Measurements from ENCODE around the gene TSHZ2.
"Not testable (repeated sequence)": the region's sequence is repeated elsewhere in the genome, so short reads cannot be mapped to it uniquely, and the experiment has no call there.

The TSHZ2 gene

GRCh38 chr20:53493311-53493857 is 521.2 kb downstream of the TSHZ2 start:
- no peak for DNase-seq

- no peak for DNase-seq
Observed at GRCh38 chr20:53494753-53495152, 522.6 kb downstream of the TSHZ2 start.

GRCh38 chr20:53495398-53496092 is 523.4 kb downstream of the TSHZ2 start:
- no peak for DNase-seq

- DNase-seq = no peak
Observed at GRCh38 chr20:53497246-53497645, 525.1 kb downstream of the TSHZ2 start.

GRCh38 chr20:53498341-53498740 is 526.2 kb downstream of the TSHZ2 start:
- DNase-seq = no peak

- DNase-seq = no peak
Observed at GRCh38 chr20:53500651-53501050, 528.5 kb downstream of the TSHZ2 start.

- DNase-seq = no peak
Observed at GRCh38 chr20:53502820-53503219, 530.7 kb downstream of the TSHZ2 start.

GRCh38 chr20:53503517-53503919 is 531.4 kb downstream of the TSHZ2 start:
- DNase-seq = no peak

- not testable (repeated sequence) for DNase-seq
Observed at GRCh38 chr20:53504106-53504505, 531.9 kb downstream of the TSHZ2 start.

- no peak for DNase-seq
Observed at GRCh38 chr20:53510262-53510661, 538.1 kb downstream of the TSHZ2 start.

GRCh38 chr20:53510704-53511103 is 538.5 kb downstream of the TSHZ2 start:
- DNase-seq = no peak

GRCh38 chr20:53512076-53512475 is 539.9 kb downstream of the TSHZ2 start:
- DNase-seq = no peak

GRCh38 chr20:53513168-53513488 is 541.0 kb downstream of the TSHZ2 start:
- DNase-seq = no peak

- no peak for DNase-seq
Observed at GRCh38 chr20:53513489-53514298, 541.5 kb downstream of the TSHZ2 start.

GRCh38 chr20:53515749-53516148 is 543.6 kb downstream of the TSHZ2 start:
- DNase-seq = no peak

GRCh38 chr20:53517146-53517545 is 545.0 kb downstream of the TSHZ2 start:
- DNase-seq = no peak

- DNase-seq = not testable (repeated sequence)
Observed at GRCh38 chr20:53521421-53521820, 549.3 kb downstream of the TSHZ2 start.

GRCh38 chr20:53522026-53522425 is 549.9 kb downstream of the TSHZ2 start:
- no peak for DNase-seq

- no peak for DNase-seq
Observed at GRCh38 chr20:53522696-53523095, 550.5 kb downstream of the TSHZ2 start.

GRCh38 chr20:53523615-53524014 is 551.5 kb downstream of the TSHZ2 start:
- not testable (repeated sequence) for DNase-seq

- DNase-seq = no peak
Observed at GRCh38 chr20:53524589-53525312, 552.6 kb downstream of the TSHZ2 start.

- no peak for DNase-seq
Observed at GRCh38 chr20:53527196-53527595, 555.0 kb downstream of the TSHZ2 start.

GRCh38 chr20:53529658-53530057 is 557.5 kb downstream of the TSHZ2 start:
- no peak for DNase-seq

GRCh38 chr20:53530440-53530839 is 558.3 kb downstream of the TSHZ2 start:
- DNase-seq = no peak

Data from activated naive CD4-positive, alpha-beta T cell treated with anti-CD3 and anti-CD28 coated beads, Interleukin-2, amount 50 U/mL, for 16 hours (primary cell).